T-helper 2 cell treated with Interferon-gamma antibody and Interleukin-4, amounts not matched to agents 5 μg/mL and 100 μg/mL, for 36 hours (primary cell): ENCODE results near the gene SCAI.

ENCODE experiments used
- DNase-seq: peaks from one replicate; pipeline ENCODE4 v3.0.0; 2021; ENCODE audit warnings: low spot score
- H3K27ac Mint-ChIP-seq: one replicate; pipeline ENCODE4 v1.8.0; 2021; ENCODE audit warnings: mild to moderate bottlenecking, mixed read lengths
- H3K27me3 Mint-ChIP-seq: one replicate; pipeline ENCODE4 v1.8.0; 2021; ENCODE audit warnings: low read depth, mixed read lengths
- H3K36me3 Mint-ChIP-seq: one replicate; pipeline ENCODE4 v1.8.0; 2021; ENCODE audit warnings: low read depth, mixed read lengths
- H3K4me1 Mint-ChIP-seq: one replicate; pipeline ENCODE4 v1.8.0; 2021; ENCODE audit warnings: low read depth, mixed read lengths
- H3K4me3 Mint-ChIP-seq: one replicate; pipeline ENCODE4 v1.8.0; 2022; ENCODE audit warnings: mild to moderate bottlenecking, moderate library complexity, mixed read lengths
- H3K9me3 Mint-ChIP-seq: one replicate; pipeline ENCODE4 v1.8.0; 2021; ENCODE audit warnings: mixed read lengths

Gene SCAI

DNA sequence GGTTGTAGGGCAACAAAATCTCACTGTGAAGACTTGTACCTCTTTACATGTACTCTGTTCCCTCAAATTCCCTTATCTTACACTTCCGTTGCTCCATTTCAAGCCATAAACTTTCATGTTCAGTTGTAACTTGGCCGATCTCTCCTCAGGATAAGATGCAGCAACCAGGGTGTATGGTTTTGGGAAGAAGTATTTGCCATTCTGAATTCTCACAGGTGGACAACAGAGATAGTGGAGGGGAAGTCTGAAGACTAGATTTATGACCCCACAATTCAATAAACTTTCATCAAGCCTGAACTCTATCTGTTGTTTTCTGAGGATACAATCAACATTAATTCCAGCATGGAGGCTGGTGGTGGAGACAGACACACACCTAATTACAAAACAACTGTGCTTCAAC is 229.9 kb downstream of the SCAI start:
- Mint-ChIP-seq H3K4me3 (no peak overlapping the region), H3K36me3 (peaks cover 28% of the 10 kb centered on the region)
- DNase-seq, result no peak

DNA sequence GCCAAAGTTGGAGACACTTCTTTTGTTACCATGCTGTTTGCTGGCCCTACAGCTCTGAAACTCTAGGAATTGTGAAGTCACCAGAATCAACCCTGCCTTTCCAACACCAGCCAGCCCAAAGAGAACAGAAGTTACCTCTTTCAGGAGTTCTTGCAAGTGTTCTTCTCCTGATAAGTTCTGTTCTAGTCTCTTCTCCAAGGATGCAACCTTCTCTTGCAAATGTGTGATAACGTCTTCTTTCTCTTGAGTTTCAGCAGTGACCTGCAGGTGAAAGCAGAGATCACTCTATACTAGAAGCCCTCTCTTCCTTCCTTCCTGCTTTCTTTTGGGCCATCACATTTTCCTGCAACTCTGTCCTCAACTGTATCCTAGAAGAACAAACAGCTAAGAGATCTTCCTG is 231.6 kb downstream of the SCAI start:
- peaks cover 28% of the 10 kb centered on the region for H3K36me3 Mint-ChIP-seq
- no peaks in the 10 kb centered on the region for H3K9me3 Mint-ChIP-seq
- no peak for DNase-seq
- H3K27ac Mint-ChIP-seq, result no peak overlapping the region
- H3K27me3 Mint-ChIP-seq, result no peaks in the 10 kb centered on the region
- H3K4me1 Mint-ChIP-seq, result no peaks in the 10 kb centered on the region
- H3K4me3 Mint-ChIP-seq, result no peak overlapping the region

More for the DNA sequence above, 229.9 kb downstream of the SCAI start:
- no peaks in the 10 kb centered on the region for H3K27me3 Mint-ChIP-seq
- H3K27ac Mint-ChIP-seq, result no peak overlapping the region
- no peaks in the 10 kb centered on the region for H3K9me3 Mint-ChIP-seq
- H3K4me1 Mint-ChIP-seq, result no peaks in the 10 kb centered on the region

DNA sequence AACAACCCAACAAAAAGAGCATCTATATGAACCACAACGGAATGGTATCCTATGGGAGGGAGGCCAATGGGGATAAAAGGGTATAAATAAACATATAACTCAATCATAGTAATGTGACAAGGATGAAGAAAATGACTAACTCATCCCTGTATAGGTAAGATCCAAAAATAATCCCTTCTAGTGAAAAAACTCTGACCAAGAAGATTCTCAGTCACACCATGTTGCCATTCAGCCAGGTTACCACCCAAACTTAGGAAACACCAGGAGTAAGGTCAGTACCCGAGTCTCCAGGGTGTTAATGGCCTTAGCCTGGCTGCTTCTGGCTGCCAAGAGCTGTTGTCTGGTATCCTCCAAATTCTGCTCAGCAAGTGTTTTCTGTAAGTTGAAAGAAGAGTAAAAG is 235.2 kb downstream of the SCAI start:
- H3K9me3 Mint-ChIP-seq, result no peaks in the 10 kb centered on the region
- H3K4me1 Mint-ChIP-seq, result no peaks in the 10 kb centered on the region
- H3K27ac Mint-ChIP-seq, result no peak overlapping the region
- H3K4me3 Mint-ChIP-seq, result no peak overlapping the region
- H3K36me3 Mint-ChIP-seq, result peaks cover 25% of the 10 kb centered on the region
- H3K27me3 Mint-ChIP-seq, result no peaks in the 10 kb centered on the region
- DNase-seq, result no peak

DNA sequence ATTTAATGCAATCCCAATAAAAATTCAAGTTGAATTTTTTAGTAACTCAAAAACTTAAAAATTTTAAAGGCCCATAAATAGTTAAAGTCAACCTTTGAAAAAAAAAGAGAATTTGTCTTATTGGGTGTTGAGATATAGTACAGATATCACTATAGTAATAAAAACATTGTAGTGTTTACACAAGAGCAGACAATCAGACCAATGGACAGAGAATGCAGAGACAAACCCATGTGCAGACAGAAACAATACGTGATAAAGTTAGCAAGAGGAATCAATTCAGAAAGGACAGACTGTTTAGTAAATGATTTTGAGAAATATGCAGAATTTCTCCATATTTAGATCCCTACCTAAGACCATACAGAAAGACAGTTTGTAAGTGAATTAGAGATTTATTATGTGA is 236.4 kb downstream of the SCAI start:
- Mint-ChIP-seq H3K4me1 (no peaks in the 10 kb centered on the region), H3K4me3 (no peak overlapping the region), H3K27me3 (no peaks in the 10 kb centered on the region), H3K9me3 (no peaks in the 10 kb centered on the region), H3K36me3 (peaks cover 26% of the 10 kb centered on the region), H3K27ac (no peak overlapping the region)
- DNase-seq, result no peak

DNA sequence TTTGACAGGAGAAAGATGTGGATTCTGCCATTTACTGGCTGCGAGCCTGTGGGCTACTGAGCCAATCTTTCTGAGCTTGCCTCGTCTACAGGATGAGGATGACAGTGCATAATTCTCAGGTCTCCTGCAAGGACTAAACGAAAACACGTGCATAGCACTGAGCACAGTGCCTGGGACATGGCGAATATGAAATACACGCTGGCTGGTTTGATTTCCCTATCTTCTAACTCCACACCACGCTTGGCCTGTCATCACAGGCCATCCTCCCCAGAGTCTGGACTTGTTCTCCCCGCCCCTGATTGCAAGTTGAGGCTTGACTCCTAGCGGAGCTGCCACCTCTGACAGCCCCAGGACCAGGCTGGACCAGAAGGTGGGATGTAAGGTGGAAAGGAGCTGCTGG is 243.5 kb downstream of the SCAI start:
- Mint-ChIP-seq H3K36me3 (peaks cover 23% of the 10 kb centered on the region), H3K27me3 (no peaks in the 10 kb centered on the region), H3K4me1 (peaks cover 6% of the 10 kb centered on the region), H3K27ac (no peak overlapping the region), H3K9me3 (no peaks in the 10 kb centered on the region), H3K4me3 (no peak overlapping the region)
- no peak for DNase-seq

DNA sequence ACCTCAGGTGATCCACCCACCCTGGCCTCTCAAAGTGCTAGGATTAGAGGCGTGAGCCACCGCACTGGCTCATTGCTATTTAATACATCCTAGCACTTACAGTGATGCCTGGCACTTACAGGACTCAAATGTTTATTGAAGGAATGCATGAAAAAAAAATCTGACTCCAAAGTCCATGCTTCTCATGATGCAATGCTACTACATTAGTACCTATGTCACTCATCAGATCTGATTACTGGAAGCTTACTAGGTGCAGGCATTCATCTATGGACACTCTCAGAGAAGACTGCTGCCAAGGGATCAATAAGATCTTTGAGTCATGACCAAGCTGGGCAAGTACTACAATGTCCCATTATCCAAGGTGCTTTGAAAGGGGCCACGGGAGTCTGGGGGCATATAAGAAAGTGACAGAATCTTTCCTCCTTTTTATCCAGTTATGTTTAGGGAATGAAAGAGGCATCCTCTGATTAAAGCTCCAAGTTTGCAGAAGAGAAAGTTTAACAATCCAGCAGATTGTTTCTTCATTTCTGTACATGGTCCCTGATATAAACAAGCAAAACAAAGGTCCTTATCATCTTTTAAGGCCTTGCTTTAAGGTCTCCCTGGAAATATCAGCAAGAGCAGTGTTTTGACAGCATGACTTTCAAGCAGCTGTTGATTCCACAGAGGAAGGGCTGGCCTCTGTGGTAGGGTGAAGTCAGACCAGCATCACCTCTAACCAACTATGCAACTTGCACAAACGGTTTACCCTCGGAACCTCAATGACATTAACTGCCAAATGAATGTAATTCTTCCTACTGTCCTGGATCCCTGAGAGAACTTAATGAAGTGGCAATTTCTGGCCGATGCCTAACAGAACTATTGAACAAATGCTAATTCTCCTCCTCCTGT is 245.5 kb downstream of the SCAI start:
- no peak overlapping the region for H3K27ac Mint-ChIP-seq
- H3K27me3 Mint-ChIP-seq, result no peaks in the 10 kb centered on the region
- peaks cover 26% of the 10 kb centered on the region for H3K36me3 Mint-ChIP-seq
- no peak overlapping the region for H3K4me3 Mint-ChIP-seq
- no peak for DNase-seq
- no peaks in the 10 kb centered on the region for H3K9me3 Mint-ChIP-seq
- H3K4me1 Mint-ChIP-seq, result peaks cover 8% of the 10 kb centered on the region

DNA sequence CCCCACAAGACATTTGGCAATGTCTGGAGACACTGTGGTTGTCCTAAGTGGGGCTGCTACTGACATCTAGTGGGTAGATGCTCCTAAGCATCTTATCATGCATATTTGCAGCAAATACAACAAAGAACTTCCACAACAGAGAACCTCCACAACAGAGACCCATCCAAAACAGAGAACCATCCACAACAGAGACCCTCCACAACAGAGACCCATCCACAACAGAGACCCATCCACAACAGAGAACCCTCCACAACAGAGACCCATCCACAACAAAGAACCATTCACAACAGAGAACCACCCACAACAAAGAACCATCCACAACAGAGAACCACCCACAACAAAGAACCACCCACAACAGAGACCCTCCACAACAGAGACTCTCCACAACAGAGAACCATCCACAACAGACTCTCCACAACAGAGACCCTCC is 248.6 kb downstream of the SCAI start:
- H3K4me1 Mint-ChIP-seq, result peaks cover 8% of the 10 kb centered on the region
- DNase-seq, result no peak
- no peaks in the 10 kb centered on the region for H3K9me3 Mint-ChIP-seq
- peaks cover 35% of the 10 kb centered on the region for H3K36me3 Mint-ChIP-seq
- H3K27ac Mint-ChIP-seq, result peak overlapping the region; percentile 13
- H3K27me3 Mint-ChIP-seq, result no peaks in the 10 kb centered on the region
- H3K4me3 Mint-ChIP-seq, result no peak overlapping the region

DNA sequence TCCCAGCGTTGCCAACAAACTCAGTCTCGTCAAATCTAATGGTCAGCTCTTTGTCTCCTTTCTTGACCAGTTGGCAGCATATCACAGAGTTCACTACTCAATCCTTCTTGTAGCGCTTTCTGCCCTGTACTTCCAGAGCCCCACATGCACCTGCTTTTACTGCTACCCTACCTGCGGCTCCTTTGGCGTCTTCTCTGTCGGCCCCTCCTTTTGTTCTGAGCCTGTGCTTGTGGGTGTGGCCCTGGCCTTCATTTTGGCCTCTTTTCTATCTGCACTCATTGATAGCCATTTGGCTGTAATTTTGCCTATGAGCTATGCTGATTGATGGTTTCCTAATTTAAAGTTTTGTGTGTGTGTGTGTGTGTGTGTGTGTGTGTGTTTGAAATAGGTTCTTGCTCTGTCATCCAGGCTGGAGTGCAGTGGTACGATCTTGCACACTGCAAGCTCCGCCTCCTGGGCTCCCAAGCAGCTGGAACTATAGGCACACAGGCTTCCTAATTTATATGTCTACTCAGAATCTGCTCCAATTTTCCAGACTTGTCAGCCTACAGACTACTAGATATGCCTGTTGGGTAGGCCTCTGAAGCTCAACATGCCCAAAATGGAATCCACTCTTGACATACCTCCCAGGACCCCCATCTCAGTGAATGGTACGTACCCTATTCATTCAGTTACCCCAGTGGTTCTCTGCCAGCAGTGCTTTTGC is 249.1 kb downstream of the SCAI start:
- Mint-ChIP-seq H3K9me3 (no peaks in the 10 kb centered on the region), H3K4me3 (no peak overlapping the region), H3K27ac (no peak overlapping the region), H3K36me3 (peaks cover 35% of the 10 kb centered on the region), H3K4me1 (peaks cover 8% of the 10 kb centered on the region), H3K27me3 (no peaks in the 10 kb centered on the region)
- no peak for DNase-seq
